WTC11 (cell line): ENCODE data around the gene TTC19. TPM values are rescaled to one million over a fixed set of nuclear protein-coding genes. Genes with fewer than 3 reads are reported as not detected.

ENCODE experiments used
- ATAC-seq: fragments of 200-7000 bp; cut with Tn5 transposase; 2 replicates; pipeline ENCODE4 v1.10.0; 2021; ENCODE audit warnings: mild to moderate bottlenecking, moderate library complexity
- CTCF ChIA-PET: fragments of 300-600 bp; sonication (Branson Sonifier 250); formaldehyde crosslinking; loops from one replicate; lab custom pipeline; 2021; ENCODE audit warnings: antibody characterized with exemption; lab: Charles Lee
- POLR2A ChIA-PET: fragments of 350-600 bp; sonication (Branson Sonifier 250); formaldehyde crosslinking; loops from one replicate; lab custom pipeline; 2021; ENCODE audit warnings: antibody characterized with exemption; lab: Charles Lee
- DNase-seq: peaks from one replicate; pipeline ENCODE4 v3.0.0; 2021; ENCODE audit warnings: low spot score
- H3K27ac Mint-ChIP-seq: 2 replicates; pipeline ENCODE4 v1.8.0; 2021; ENCODE audit warnings: mixed read lengths
- H3K27me3 Mint-ChIP-seq: 2 replicates; pipeline ENCODE4 v1.8.0; 2021; ENCODE audit warnings: low read depth, mild to moderate bottlenecking, moderate library complexity, mixed read lengths
- H3K36me3 Mint-ChIP-seq: 2 replicates; pipeline ENCODE4 v1.8.0; 2021; ENCODE audit warnings: mixed read lengths
- H3K4me1 Mint-ChIP-seq: 2 replicates; pipeline ENCODE4 v1.8.0; 2022; ENCODE audit warnings: mixed read lengths
- H3K4me3 Mint-ChIP-seq: 2 replicates; pipeline ENCODE4 v1.8.0; 2021; ENCODE audit warnings: mild to moderate bottlenecking, moderate library complexity, mixed read lengths
- H3K9me3 Mint-ChIP-seq: 2 replicates; pipeline ENCODE4 v1.8.0; 2021; ENCODE audit warnings: mixed read lengths
- CBFB ChIP-seq: sonication (generic); formaldehyde crosslinking; IDR thresholded peaks from 2 replicates; pipeline ENCODE4 v1.8.1; 2022; ENCODE audit warnings: mild to moderate bottlenecking, low read depth, missing genetic modification reagents
- CREM ChIP-seq: sonication (generic); formaldehyde crosslinking; IDR thresholded peaks from 2 replicates; pipeline ENCODE4 v1.8.1; 2022; ENCODE audit warnings: mild to moderate bottlenecking, missing genetic modification reagents, moderate library complexity
- E2F5 ChIP-seq: sonication (generic); formaldehyde crosslinking; IDR thresholded peaks from 2 replicates; pipeline ENCODE4 v1.8.1; 2022; ENCODE audit warnings: mild to moderate bottlenecking, moderate library complexity, missing genetic modification reagents
- ESRRA ChIP-seq: sonication (generic); formaldehyde crosslinking; IDR thresholded peaks from 2 replicates; pipeline ENCODE4 v1.8.1; 2022; ENCODE audit warnings: mild to moderate bottlenecking, missing genetic modification reagents, borderline replicate concordance
- ETV6 ChIP-seq: sonication (generic); formaldehyde crosslinking; IDR thresholded peaks from 2 replicates; pipeline ENCODE4 v1.8.1; 2022; ENCODE audit warnings: mild to moderate bottlenecking, missing genetic modification reagents
- FOXK1 ChIP-seq: sonication (generic); formaldehyde crosslinking; IDR thresholded peaks from 2 replicates; pipeline ENCODE4 v1.8.0; 2022; ENCODE audit warnings: mild to moderate bottlenecking, moderate library complexity, missing genetic modification reagents
- JUN ChIP-seq: sonication (generic); formaldehyde crosslinking; IDR thresholded peaks from 2 replicates; pipeline ENCODE4 v1.8.0; 2023; ENCODE audit warnings: mild to moderate bottlenecking, missing genetic modification reagents
- MLX ChIP-seq: sonication (generic); formaldehyde crosslinking; IDR thresholded peaks from 2 replicates; pipeline ENCODE4 v1.8.1; 2023; ENCODE audit warnings: mild to moderate bottlenecking, missing genetic modification reagents, moderate library complexity
- NFATC4 ChIP-seq: fragments of 250-450 bp; sonication (Bioruptor Pico); IDR thresholded peaks from 2 replicates; pipeline ENCODE4 v1.9.0; 2021; ENCODE audit warnings: mild to moderate bottlenecking
- NFE2L1 ChIP-seq: sonication (generic); formaldehyde crosslinking; IDR thresholded peaks from 2 replicates; pipeline ENCODE4 v1.8.1; 2023; ENCODE audit warnings: missing genetic modification reagents
- RORB ChIP-seq: fragments of 250-450 bp; sonication (Bioruptor Pico); IDR thresholded peaks from 2 replicates; pipeline ENCODE4 v1.9.0; 2021; ENCODE audit warnings: mild to moderate bottlenecking
- SMAD4 ChIP-seq: sonication (generic); formaldehyde crosslinking; IDR thresholded peaks from 2 replicates; pipeline ENCODE4 v1.8.0; 2022; ENCODE audit warnings: mild to moderate bottlenecking, missing genetic modification reagents
- ZNF219 ChIP-seq: sonication (generic); formaldehyde crosslinking; IDR thresholded peaks from 2 replicates; pipeline ENCODE4 v1.8.0; 2023; ENCODE audit warnings: missing genetic modification reagents, mild to moderate bottlenecking, borderline replicate concordance
- ZNF425 ChIP-seq: fragments of 250-450 bp; sonication (Bioruptor Pico); conservative IDR thresholded peaks from 2 replicates; pipeline ENCODE4 v1.9.0; 2021; ENCODE audit warnings: mild to moderate bottlenecking
- total RNA-seq: library from RNA; stranded (reverse); gene quantifications from 3 replicates; pipeline ENCODE4 v1.2.3, GENCODE V29; 2021
- TF ChIP-seq, protein P1 (sequence below): sonication (generic); formaldehyde crosslinking; IDR thresholded peaks from 2 replicates; pipeline ENCODE4 v1.8.1; 2022; ENCODE audit warnings: low read depth, mild to moderate bottlenecking, moderate library complexity, missing genetic modification reagents, borderline replicate concordance
- TF ChIP-seq, protein P2 (sequence below): sonication (generic); formaldehyde crosslinking; IDR thresholded peaks from 2 replicates; pipeline ENCODE4 v1.8.1; 2023; ENCODE audit warnings: mild to moderate bottlenecking, moderate library complexity, missing genetic modification reagents
- TF ChIP-seq, protein P3 (sequence below): sonication (generic); formaldehyde crosslinking; IDR thresholded peaks from 2 replicates; pipeline ENCODE4 v1.8.1; 2023; ENCODE audit warnings: mild to moderate bottlenecking, missing genetic modification reagents, borderline replicate concordance
- TF ChIP-seq, protein P4 (sequence below): fragments of 250-450 bp; sonication (Bioruptor Pico); IDR thresholded peaks from 2 replicates; pipeline ENCODE4 v2.1.2; 2022; ENCODE audit warnings: mild to moderate bottlenecking, moderate library complexity
- TF ChIP-seq, protein P5 (sequence below): sonication (generic); formaldehyde crosslinking; IDR thresholded peaks from 2 replicates; pipeline ENCODE4 v1.8.0; 2023; ENCODE audit warnings: missing genetic modification reagents

Gene TTC19
- total RNA-seq, 1 experiment from 2014 or later, result 55.3 TPM

- ATAC-seq (no peak), DNase-seq (no peak)
- H3K27me3 Mint-ChIP-seq, result no peaks in the 10 kb centered on the region
- H3K27ac Mint-ChIP-seq, result no peak overlapping the region
- H3K36me3 Mint-ChIP-seq, result no peaks in the 10 kb centered on the region; the same call in 1 of the 2 replicates
- ChIA-PET CTCF (no interaction called here), POLR2A (no interaction called here)
- no peak overlapping the region for H3K4me3 Mint-ChIP-seq
- no peak for TF ChIP-seq SMAD4 (CRISPR knock-in tag)
- TF ChIP-seq MLX (CRISPR knock-in tag), result no peak
- no peak for TF ChIP-seq ZNF425 (CRISPR knock-in tag)
- TF ChIP-seq, protein P1, sequence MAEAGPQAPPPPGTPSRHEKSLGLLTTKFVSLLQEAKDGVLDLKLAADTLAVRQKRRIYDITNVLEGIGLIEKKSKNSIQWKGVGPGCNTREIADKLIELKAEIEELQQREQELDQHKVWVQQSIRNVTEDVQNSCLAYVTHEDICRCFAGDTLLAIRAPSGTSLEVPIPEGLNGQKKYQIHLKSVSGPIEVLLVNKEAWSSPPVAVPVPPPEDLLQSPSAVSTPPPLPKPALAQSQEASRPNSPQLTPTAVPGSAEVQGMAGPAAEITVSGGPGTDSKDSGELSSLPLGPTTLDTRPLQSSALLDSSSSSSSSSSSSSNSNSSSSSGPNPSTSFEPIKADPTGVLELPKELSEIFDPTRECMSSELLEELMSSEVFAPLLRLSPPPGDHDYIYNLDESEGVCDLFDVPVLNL, result no peak
- TF ChIP-seq, protein P2, sequence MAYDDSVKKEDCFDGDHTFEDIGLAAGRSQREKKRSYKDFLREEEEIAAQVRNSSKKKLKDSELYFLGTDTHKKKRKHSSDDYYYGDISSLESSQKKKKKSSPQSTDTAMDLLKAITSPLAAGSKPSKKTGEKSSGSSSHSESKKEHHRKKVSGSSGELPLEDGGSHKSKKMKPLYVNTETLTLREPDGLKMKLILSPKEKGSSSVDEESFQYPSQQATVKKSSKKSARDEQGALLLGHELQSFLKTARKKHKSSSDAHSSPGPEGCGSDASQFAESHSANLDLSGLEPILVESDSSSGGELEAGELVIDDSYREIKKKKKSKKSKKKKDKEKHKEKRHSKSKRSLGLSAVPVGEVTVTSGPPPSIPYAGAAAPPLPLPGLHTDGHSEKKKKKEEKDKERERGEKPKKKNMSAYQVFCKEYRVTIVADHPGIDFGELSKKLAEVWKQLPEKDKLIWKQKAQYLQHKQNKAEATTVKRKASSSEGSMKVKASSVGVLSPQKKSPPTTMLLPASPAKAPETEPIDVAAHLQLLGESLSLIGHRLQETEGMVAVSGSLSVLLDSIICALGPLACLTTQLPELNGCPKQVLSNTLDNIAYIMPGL (CRISPR knock-in tag), result no peak
- no peak for TF ChIP-seq RORB (CRISPR knock-in tag)
- TF ChIP-seq ZNF219 (CRISPR knock-in tag), result no peak
- TF ChIP-seq, protein P3, sequence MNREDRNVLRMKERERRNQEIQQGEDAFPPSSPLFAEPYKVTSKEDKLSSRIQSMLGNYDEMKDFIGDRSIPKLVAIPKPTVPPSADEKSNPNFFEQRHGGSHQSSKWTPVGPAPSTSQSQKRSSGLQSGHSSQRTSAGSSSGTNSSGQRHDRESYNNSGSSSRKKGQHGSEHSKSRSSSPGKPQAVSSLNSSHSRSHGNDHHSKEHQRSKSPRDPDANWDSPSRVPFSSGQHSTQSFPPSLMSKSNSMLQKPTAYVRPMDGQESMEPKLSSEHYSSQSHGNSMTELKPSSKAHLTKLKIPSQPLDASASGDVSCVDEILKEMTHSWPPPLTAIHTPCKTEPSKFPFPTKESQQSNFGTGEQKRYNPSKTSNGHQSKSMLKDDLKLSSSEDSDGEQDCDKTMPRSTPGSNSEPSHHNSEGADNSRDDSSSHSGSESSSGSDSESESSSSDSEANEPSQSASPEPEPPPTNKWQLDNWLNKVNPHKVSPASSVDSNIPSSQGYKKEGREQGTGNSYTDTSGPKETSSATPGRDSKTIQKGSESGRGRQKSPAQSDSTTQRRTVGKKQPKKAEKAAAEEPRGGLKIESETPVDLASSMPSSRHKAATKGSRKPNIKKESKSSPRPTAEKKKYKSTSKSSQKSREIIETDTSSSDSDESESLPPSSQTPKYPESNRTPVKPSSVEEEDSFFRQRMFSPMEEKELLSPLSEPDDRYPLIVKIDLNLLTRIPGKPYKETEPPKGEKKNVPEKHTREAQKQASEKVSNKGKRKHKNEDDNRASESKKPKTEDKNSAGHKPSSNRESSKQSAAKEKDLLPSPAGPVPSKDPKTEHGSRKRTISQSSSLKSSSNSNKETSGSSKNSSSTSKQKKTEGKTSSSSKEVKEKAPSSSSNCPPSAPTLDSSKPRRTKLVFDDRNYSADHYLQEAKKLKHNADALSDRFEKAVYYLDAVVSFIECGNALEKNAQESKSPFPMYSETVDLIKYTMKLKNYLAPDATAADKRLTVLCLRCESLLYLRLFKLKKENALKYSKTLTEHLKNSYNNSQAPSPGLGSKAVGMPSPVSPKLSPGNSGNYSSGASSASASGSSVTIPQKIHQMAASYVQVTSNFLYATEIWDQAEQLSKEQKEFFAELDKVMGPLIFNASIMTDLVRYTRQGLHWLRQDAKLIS (CRISPR knock-in tag), result no peak
- TF ChIP-seq, protein P4, sequence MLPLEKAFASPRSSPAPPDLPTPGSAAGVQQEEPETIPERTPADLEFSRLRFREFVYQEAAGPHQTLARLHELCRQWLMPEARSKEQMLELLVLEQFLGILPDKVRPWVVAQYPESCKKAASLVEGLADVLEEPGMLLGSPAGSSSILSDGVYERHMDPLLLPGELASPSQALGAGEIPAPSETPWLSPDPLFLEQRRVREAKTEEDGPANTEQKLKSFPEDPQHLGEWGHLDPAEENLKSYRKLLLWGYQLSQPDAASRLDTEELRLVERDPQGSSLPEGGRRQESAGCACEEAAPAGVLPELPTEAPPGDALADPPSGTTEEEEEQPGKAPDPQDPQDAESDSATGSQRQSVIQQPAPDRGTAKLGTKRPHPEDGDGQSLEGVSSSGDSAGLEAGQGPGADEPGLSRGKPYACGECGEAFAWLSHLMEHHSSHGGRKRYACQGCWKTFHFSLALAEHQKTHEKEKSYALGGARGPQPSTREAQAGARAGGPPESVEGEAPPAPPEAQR (CRISPR knock-in tag), result no peak
- TF ChIP-seq FOXK1 (CRISPR knock-in tag), result no peak
- no peak for TF ChIP-seq CREM (CRISPR knock-in tag)
- H3K9me3 Mint-ChIP-seq, result no peaks in the 10 kb centered on the region
- peaks cover 50% of the 10 kb centered on the region for H3K4me1 Mint-ChIP-seq
Observed at GRCh38 chr17:15963670-15964110, 35.9 kb upstream of the TTC19 start.

GRCh38 chr17:15965528-15965927, 34.1 kb upstream of the TTC19 start:
- Mint-ChIP-seq H3K27me3 (no peaks in the 10 kb centered on the region), H3K4me1 (peaks cover 60% of the 10 kb centered on the region), H3K9me3 (no peaks in the 10 kb centered on the region), H3K36me3 (peaks cover 1% of the 10 kb centered on the region; the same call in 1 of the 2 replicates), H3K27ac (peak overlapping the region; percentile 100), H3K4me3 (peak overlapping the region; percentile 44)
- ATAC-seq, result peak; percentile 8
- CTCF ChIA-PET, result interaction anchor here (0.7 to 4.2 kb wide), 4 partner anchors 17 to 34 kb away, joined by 3 to 43 read pairs (median 11); partner anchors contain the start of genes ADORA2B, TTC19 and ZSWIM7
- POLR2A ChIA-PET, result interaction anchor here (1.1 to 2.2 kb wide), 2 partner anchors 16 to 20 kb away, joined by 3 to 16 read pairs; partner anchors contain the start of gene ADORA2B
- no peak for DNase-seq
- TF ChIP-seq NFATC4 (CRISPR knock-in tag) (no peak), E2F5 (CRISPR knock-in tag) (no peak), JUN (no peak), NFE2L1 (CRISPR knock-in tag) (no peak), CBFB (no peak), ETV6 (no peak), ESRRA (CRISPR knock-in tag) (no peak)
- TF ChIP-seq, protein P5, sequence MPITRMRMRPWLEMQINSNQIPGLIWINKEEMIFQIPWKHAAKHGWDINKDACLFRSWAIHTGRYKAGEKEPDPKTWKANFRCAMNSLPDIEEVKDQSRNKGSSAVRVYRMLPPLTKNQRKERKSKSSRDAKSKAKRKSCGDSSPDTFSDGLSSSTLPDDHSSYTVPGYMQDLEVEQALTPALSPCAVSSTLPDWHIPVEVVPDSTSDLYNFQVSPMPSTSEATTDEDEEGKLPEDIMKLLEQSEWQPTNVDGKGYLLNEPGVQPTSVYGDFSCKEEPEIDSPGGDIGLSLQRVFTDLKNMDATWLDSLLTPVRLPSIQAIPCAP (CRISPR knock-in tag), result no peak
